Astrocyte (in vitro differentiated cells and primary cell): Measurements from ENCODE around the gene LIMS2.

Source experiments
- CTCF ChIP-seq: IDR thresholded peaks from 2 replicates; pipeline ENCODE4 v1.5.1; 2011; ENCODE audit warnings: low read depth, mild to moderate bottlenecking, inconsistent platforms, low read length, moderate library complexity; ENCODE audit not compliant: insufficient read depth
- EZH2 ChIP-seq: IDR thresholded peaks from 2 replicates; pipeline ENCODE4 v1.6.1; 2012; ENCODE audit warnings: mild to moderate bottlenecking, low read length, inconsistent platforms; ENCODE audit not compliant: insufficient read depth

GRCh38 chr2:127609031-127609751 lies 66.1 kb downstream of the LIMS2 start:
- TF ChIP-seq CTCF (no peak), EZH2 (no peak)
